Esophagus squamous epithelium (tissue), 4 donors: ENCODE data around the gene IMMP2L.
"Not testable (repeated sequence)": the region's sequence is repeated elsewhere in the genome, so short reads cannot be mapped to it uniquely, and the experiment has no call there.

Source experiments
- POLR2A ChIP-seq, 4 donors: fragments of 450-650 bp; IDR thresholded peaks; one replicate each; pipeline ENCODE4 v1.6.1; 2017; ENCODE audit warnings: antibody characterized with exemption in 4 of 4, mild to moderate bottlenecking in 4 of 4, moderate library complexity in 3 of 4
- TF ChIP-seq, protein P1 (sequence below), 6 experiments: fragments of 450-650 bp in 4 of 6; fragments of 200-600 bp in 2 of 6; sonication (generic) in 2 of 6; IDR thresholded peaks; one replicate each; pipeline ENCODE4 v1.5.1; 2016 to 2019; ENCODE audit warnings: antibody characterized with exemption in 6 of 6, mild to moderate bottlenecking in 4 of 6, moderate library complexity in 4 of 6

DNA sequence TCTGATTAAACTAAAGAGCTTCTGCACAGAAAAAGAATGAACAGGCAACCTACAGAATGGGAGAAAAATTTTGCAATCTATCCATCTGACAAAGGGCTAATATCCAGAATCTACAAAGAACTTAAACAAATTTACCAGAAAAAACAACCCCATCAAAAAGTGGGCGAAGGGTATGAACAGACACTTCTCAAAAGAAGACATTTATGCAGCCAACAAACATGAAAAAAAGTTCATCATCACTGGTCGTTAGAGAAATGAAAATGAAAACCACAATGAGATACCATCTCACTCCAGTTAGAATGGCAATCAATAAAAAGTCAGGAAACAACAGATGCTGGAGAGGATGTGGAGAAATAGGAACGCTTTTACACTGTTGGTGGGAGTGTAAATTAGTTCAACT lies 273.9 kb downstream of the IMMP2L start:
- TF ChIP-seq POLR2A (IDR thresholded peaks at IDR 0.05) = not testable (repeated sequence)
- TF ChIP-seq, protein P1, sequence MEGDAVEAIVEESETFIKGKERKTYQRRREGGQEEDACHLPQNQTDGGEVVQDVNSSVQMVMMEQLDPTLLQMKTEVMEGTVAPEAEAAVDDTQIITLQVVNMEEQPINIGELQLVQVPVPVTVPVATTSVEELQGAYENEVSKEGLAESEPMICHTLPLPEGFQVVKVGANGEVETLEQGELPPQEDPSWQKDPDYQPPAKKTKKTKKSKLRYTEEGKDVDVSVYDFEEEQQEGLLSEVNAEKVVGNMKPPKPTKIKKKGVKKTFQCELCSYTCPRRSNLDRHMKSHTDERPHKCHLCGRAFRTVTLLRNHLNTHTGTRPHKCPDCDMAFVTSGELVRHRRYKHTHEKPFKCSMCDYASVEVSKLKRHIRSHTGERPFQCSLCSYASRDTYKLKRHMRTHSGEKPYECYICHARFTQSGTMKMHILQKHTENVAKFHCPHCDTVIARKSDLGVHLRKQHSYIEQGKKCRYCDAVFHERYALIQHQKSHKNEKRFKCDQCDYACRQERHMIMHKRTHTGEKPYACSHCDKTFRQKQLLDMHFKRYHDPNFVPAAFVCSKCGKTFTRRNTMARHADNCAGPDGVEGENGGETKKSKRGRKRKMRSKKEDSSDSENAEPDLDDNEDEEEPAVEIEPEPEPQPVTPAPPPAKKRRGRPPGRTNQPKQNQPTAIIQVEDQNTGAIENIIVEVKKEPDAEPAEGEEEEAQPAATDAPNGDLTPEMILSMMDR (IDR thresholded peaks at IDR 0.05) = not testable (repeated sequence)
